Measurements from ENCODE around the gene DUS2. TPM values are rescaled to one million over a fixed set of nuclear protein-coding genes. Genes with fewer than 3 reads are reported as not detected.

DUS2 gene
- total RNA-seq, 1 donor from 2014 or later, result 19.4 TPM

GRCh38 chr16:68126395-68126794 lies 103.3 kb downstream of the DUS2 start:
- DNase-seq (ENCODE audit: low read depth in 2 of 2), result no peak

- peak in 1 of 2 donors; percentile 6 for DNase-seq (ENCODE audit: low read depth in 2 of 2)
Measured at GRCh38 chr16:68128577-68129305, 105.7 kb downstream of the DUS2 start.

Other genes starting within 250 kb of the DUS2 start
- 5.0 and 11.4 TPM in 2 replicates for gene RANBP10, start 216.7 kb upstream of the DUS2 start, total RNA-seq
- gene TSNAXIP1, start 216.4 kb upstream of the DUS2 start, total RNA-seq, result 0.26 and 0.51 TPM in 2 replicates
- gene THAP11, start 181.0 kb upstream of the DUS2 start, total RNA-seq, result 30.2 and 40.0 TPM in 2 replicates
- 214 and 283 TPM in 2 replicates for gene NUTF2, start 176.4 kb upstream of the DUS2 start, total RNA-seq
- 14.5 and 20.0 TPM in 2 replicates for gene CENPT, start 175.6 kb upstream of the DUS2 start, total RNA-seq
- gene EDC4, start 150.2 kb upstream of the DUS2 start, total RNA-seq, result 52.2 and 64.1 TPM in 2 replicates
- gene NRN1L, start 138.4 kb upstream of the DUS2 start, total RNA-seq, result 0.13 TPM in 2 replicates
- 8.7 and 17.6 TPM in 2 replicates for gene PSKH1, start 130.0 kb upstream of the DUS2 start, total RNA-seq
- 0.25 and 0.26 TPM in 2 replicates for gene CTRL, start 91.4 kb upstream of the DUS2 start, total RNA-seq
- gene PSMB10, start 86.4 kb upstream of the DUS2 start, total RNA-seq, result 76.5 and 89.4 TPM in 2 replicates
- 1.8 and 5.7 TPM in 2 replicates for gene LCAT, start 79.2 kb upstream of the DUS2 start, total RNA-seq
- 46.7 and 97.0 TPM in 2 replicates for gene SLC12A4, start 54.6 kb upstream of the DUS2 start, total RNA-seq
- gene DPEP3, start 42.8 kb upstream of the DUS2 start, total RNA-seq, result 0.13 TPM in 1 of 2 replicates, not detected in the other
- gene DPEP2, start 23.8 kb upstream of the DUS2 start, total RNA-seq, result 4.1 and 25.5 TPM in 2 replicates
- gene DPEP2NB, start 7.4 kb upstream of the DUS2 start, total RNA-seq, result not detected in 2 replicates
- 14.5 and 27.6 TPM in 2 replicates for gene DDX28, start 52 bp upstream of the DUS2 start, total RNA-seq
- 15.7 and 24.9 TPM in 2 replicates for gene NFATC3, start 62.1 kb downstream of the DUS2 start, total RNA-seq
- 0.77 and 2.1 TPM in 2 replicates for gene ESRP2, start 212.8 kb downstream of the DUS2 start, total RNA-seq
- 17.7 and 35.3 TPM in 2 replicates for gene PLA2G15, start 222.1 kb downstream of the DUS2 start, total RNA-seq
- gene SLC7A6, start 241.2 kb downstream of the DUS2 start, total RNA-seq, result 10.5 and 15.2 TPM in 2 replicates